ENCODE data around the gene DDX18. TPM values are rescaled to one million over a fixed set of nuclear protein-coding genes. Genes with fewer than 3 reads are reported as not detected.
A peak's percentile ranks its signal among the peaks of the same experiment; 100 is the strongest.

The DDX18 gene
- total RNA-seq, 2 donors from 2014 or later: 33.2 to 48.2 TPM

GRCh38 chr2:117775703-117776219 lies 38.7 kb upstream of the DDX18 start:
- Histone ChIP-seq H3K27me3 (replicated peaks; ENCODE audit: insufficient read depth) (no peaks in the 10 kb centered on the region), H3K27ac (no peak overlapping the region), H3K9me3 (no peaks in the 10 kb centered on the region), H3K4me1 (replicated peaks) (no peaks in the 10 kb centered on the region), H3K4me3 (no peak overlapping the region), H3K36me3 (no peaks in the 10 kb centered on the region)
- DNase-seq (ENCODE audit: low spot score): no peak
- TF ChIP-seq CTCF (IDR thresholded peaks at IDR 0.05) (no peak), POLR2AphosphoS5 (IDR thresholded peaks at IDR 0.05) (no peak), POLR2A (IDR thresholded peaks at IDR 0.05) (no peak)
- intact Hi-C loops (cut with DNase I): no loop called here

- no peak for TF ChIP-seq POLR2A (IDR thresholded peaks at IDR 0.05)
- no peak for TF ChIP-seq POLR2AphosphoS5 (IDR thresholded peaks at IDR 0.05)
- no peak for TF ChIP-seq CTCF (IDR thresholded peaks at IDR 0.05)
- Histone ChIP-seq H3K4me1 (replicated peaks) (no peaks in the 10 kb centered on the region), H3K36me3 (no peaks in the 10 kb centered on the region), H3K27me3 (replicated peaks; ENCODE audit: insufficient read depth) (no peaks in the 10 kb centered on the region), H3K27ac (no peak overlapping the region), H3K4me3 (no peak overlapping the region), H3K9me3 (no peaks in the 10 kb centered on the region)
- WGBS: 87% methylated on average over 8 of the region's 8 CpGs
- no peak for DNase-seq (ENCODE audit: low spot score)
- intact Hi-C loops (cut with DNase I): no loop called here
These were observed 37.6 kb upstream of the DDX18 start for GRCh38 chr2:117776888-117777287.

- TF ChIP-seq CTCF (IDR thresholded peaks at IDR 0.05): peak in 3 of 4 experiments; percentile 38 to 47 (median 44)
- no peak for TF ChIP-seq POLR2AphosphoS5 (IDR thresholded peaks at IDR 0.05)
- no peak for TF ChIP-seq POLR2A (IDR thresholded peaks at IDR 0.05)
- H3K27me3 ChIP-seq (replicated peaks; ENCODE audit: insufficient read depth): no peaks in the 10 kb centered on the region
- no peaks in the 10 kb centered on the region for H3K4me1 ChIP-seq (replicated peaks)
- no peaks in the 10 kb centered on the region for H3K9me3 ChIP-seq
- no peak overlapping the region for H3K27ac ChIP-seq
- peak; percentile 5 for DNase-seq (ENCODE audit: low spot score)
- H3K4me3 ChIP-seq: no peak overlapping the region
- no peaks in the 10 kb centered on the region for H3K36me3 ChIP-seq
- intact Hi-C loops (cut with DNase I): no loop called here
These were observed 28.8 kb upstream of the DDX18 start for GRCh38 chr2:117785740-117786139.

- Histone ChIP-seq H3K27me3 (replicated peaks; ENCODE audit: insufficient read depth) (no peaks in the 10 kb centered on the region), H3K9me3 (no peaks in the 10 kb centered on the region), H3K4me3 (no peak overlapping the region), H3K36me3 (no peaks in the 10 kb centered on the region), H3K27ac (no peak overlapping the region), H3K4me1 (replicated peaks) (no peaks in the 10 kb centered on the region)
- DNase-seq (ENCODE audit: low spot score): no peak
- TF ChIP-seq CTCF (IDR thresholded peaks at IDR 0.05) (no peak), POLR2A (IDR thresholded peaks at IDR 0.05) (no peak), POLR2AphosphoS5 (IDR thresholded peaks at IDR 0.05) (no peak)
- intact Hi-C loops (cut with DNase I): no loop called here
These were observed 28.0 kb upstream of the DDX18 start for GRCh38 chr2:117786520-117786919.

- TF ChIP-seq POLR2A (IDR thresholded peaks at IDR 0.05) (no peak), POLR2AphosphoS5 (IDR thresholded peaks at IDR 0.05) (no peak), CTCF (IDR thresholded peaks at IDR 0.05) (no peak)
- DNase-seq (ENCODE audit: low spot score): no peak
- Histone ChIP-seq H3K36me3 (no peaks in the 10 kb centered on the region), H3K27me3 (replicated peaks; ENCODE audit: insufficient read depth) (no peaks in the 10 kb centered on the region), H3K4me3 (no peak overlapping the region), H3K9me3 (no peaks in the 10 kb centered on the region), H3K27ac (no peak overlapping the region), H3K4me1 (replicated peaks) (no peaks in the 10 kb centered on the region)
- intact Hi-C loops (cut with DNase I): no loop called here
These were observed 25.0 kb upstream of the DDX18 start for GRCh38 chr2:117789505-117789904.
